ENCODE results near the gene NRXN3. TPM values are rescaled to one million over a fixed set of nuclear protein-coding genes. Genes with fewer than 3 reads are reported as not detected.

The NRXN3 gene
- total and polyA plus RNA-seq, 2 of the 4 experiments (the other 2 are of a cell fraction): 4.8 to 25.1 TPM

DNA sequence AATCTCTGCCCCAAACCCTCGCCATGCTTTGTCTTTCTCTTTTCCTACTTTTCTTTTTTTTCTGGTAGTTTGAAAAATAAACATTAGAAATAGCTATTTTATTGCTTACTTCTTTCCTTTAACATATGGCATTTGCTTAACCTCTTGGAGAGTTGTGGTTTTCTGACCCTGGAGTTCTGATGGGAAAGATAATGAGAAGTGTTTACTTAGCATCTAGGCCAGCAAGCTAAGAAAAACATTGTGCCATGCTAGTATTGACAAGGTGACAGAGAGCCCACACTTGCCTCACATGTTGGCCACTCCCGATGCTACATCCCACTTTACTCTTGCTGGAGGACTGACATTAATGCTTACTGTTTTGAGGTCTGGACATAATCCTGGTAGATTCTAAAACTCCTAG lies 1154.9 kb downstream of the NRXN3 start:
- Histone ChIP-seq H2BK20ac (ENCODE audit: low read depth, low read length) (no peak overlapping the region), H2BK5ac (ENCODE audit: low read depth, low read length, poor library complexity, severe bottlenecking) (no peak overlapping the region), H3K4me3 (ENCODE audit: insufficient read depth, low read depth, low read length) (no peak overlapping the region), H2AK9ac (replicated peaks; ENCODE audit: low read depth, low read length, poor library complexity) (no peak overlapping the region), H3K4ac (ENCODE audit: low read depth, low read length) (no peak overlapping the region), H4K5ac (ENCODE audit: low read depth, low read length) (no peak overlapping the region), H4K91ac (ENCODE audit: insufficient read depth, low read depth, low read length) (no peak overlapping the region), H3K18ac (ENCODE audit: low read depth, low read length) (no peak overlapping the region), H2AK5ac (ENCODE audit: low read depth, low read length) (no peak overlapping the region), H2BK15ac (ENCODE audit: low read depth, low read length) (no peak overlapping the region), H3K36me3 (ENCODE audit: control insufficient read depth, insufficient read depth, low read length) (no peaks in the 10 kb centered on the region), H4K20me1 (ENCODE audit: insufficient read depth, low read length) (no peaks in the 10 kb centered on the region), H3K56ac (ENCODE audit: extremely low read depth, insufficient read depth, low read length) (no peak overlapping the region), H3K27me3 (ENCODE audit: control insufficient read depth, insufficient read depth, low read length) (no peaks in the 10 kb centered on the region), H3K27ac (ENCODE audit: insufficient read depth, low read length) (no peak overlapping the region), H3K9me1 (ENCODE audit: insufficient read depth, low read length) (peaks cover 6% of the 10 kb centered on the region; the same call in 1 of the 2 replicates), H3K9ac (ENCODE audit: low read depth, low read length) (no peak overlapping the region), H3K14ac (replicated peaks; ENCODE audit: low read depth, low read length) (no peak overlapping the region), H2BK120ac (ENCODE audit: low read depth, low read length) (no peak overlapping the region), H2AFZ (replicated peaks; ENCODE audit: low read length, poor library complexity) (no peak overlapping the region), H4K8ac (ENCODE audit: low read depth in 2 of 2, low read length in 2 of 2) (no peak overlapping the region), H3K79me1 (ENCODE audit: low read depth in 1 of 2, low read length in 2 of 2) (no peaks in the 10 kb centered on the region), H3K4me2 (ENCODE audit: low read depth, low read length) (no peak overlapping the region), H3K9me3 (ENCODE audit: control insufficient read depth, insufficient read depth, low read length) (no peaks in the 10 kb centered on the region), H3K23ac (ENCODE audit: low read depth, low read length) (no peak overlapping the region), H3K4me1 (ENCODE audit: control insufficient read depth, insufficient read depth, low read length) (peaks cover 7% of the 10 kb centered on the region)
- TF ChIP-seq CEBPB (IDR thresholded peaks at IDR 0.05; ENCODE audit: low read depth, low read length) (no peak), USF2 (IDR thresholded peaks at IDR 0.05; ENCODE audit: low read depth, low read length) (no peak), SMC3 (IDR thresholded peaks at IDR 0.05; ENCODE audit: low read depth, low read length) (no peak), RAD21 (IDR thresholded peaks at IDR 0.05; ENCODE audit: low read length) (no peak), RCOR1 (IDR thresholded peaks at IDR 0.05; ENCODE audit: insufficient replicate concordance, low read length) (no peak), MAZ (IDR thresholded peaks at IDR 0.05; ENCODE audit: borderline replicate concordance, low read depth, low read length) (no peak), MAFK (IDR thresholded peaks at IDR 0.05; ENCODE audit: low read depth, low read length) (no peak)
- TF ChIP-seq, protein P1, sequence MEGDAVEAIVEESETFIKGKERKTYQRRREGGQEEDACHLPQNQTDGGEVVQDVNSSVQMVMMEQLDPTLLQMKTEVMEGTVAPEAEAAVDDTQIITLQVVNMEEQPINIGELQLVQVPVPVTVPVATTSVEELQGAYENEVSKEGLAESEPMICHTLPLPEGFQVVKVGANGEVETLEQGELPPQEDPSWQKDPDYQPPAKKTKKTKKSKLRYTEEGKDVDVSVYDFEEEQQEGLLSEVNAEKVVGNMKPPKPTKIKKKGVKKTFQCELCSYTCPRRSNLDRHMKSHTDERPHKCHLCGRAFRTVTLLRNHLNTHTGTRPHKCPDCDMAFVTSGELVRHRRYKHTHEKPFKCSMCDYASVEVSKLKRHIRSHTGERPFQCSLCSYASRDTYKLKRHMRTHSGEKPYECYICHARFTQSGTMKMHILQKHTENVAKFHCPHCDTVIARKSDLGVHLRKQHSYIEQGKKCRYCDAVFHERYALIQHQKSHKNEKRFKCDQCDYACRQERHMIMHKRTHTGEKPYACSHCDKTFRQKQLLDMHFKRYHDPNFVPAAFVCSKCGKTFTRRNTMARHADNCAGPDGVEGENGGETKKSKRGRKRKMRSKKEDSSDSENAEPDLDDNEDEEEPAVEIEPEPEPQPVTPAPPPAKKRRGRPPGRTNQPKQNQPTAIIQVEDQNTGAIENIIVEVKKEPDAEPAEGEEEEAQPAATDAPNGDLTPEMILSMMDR (conservative IDR thresholded peaks at IDR 0.05; ENCODE audit: low read depth, low read length): no peak
- WGBS, 2 experiments (ENCODE audit: extremely low coverage in 2 of 2, insufficient read length in 1 of 2): 60% methylated on average over 1 of the region's 2 CpGs; no CpG with 5 or more reads in 1 of the 2 experiments
- dilution Hi-C loops (cut with HindIII; ENCODE audit: low sequenced_read_pairs, unreplicated experiment) (no loop called here), intact Hi-C loops (cut with micrococcal nuclease) (no loop called here), in situ Hi-C loops (cut with MboI; ENCODE audit: low sequenced_read_pairs) (no loop called here)
- peak; percentile 54 for ATAC-seq (ENCODE audit: low read depth)
- peak; percentile 7 for DNase-seq
- ChIA-PET POLR2A (ENCODE audit: unreplicated experiment) (no interaction called here), CTCF (interaction anchor here (0.6 kb wide), 2 partner anchors 55 to 1425 kb away, joined by 3 to 5 read pairs; no protein-coding TSS in a partner anchor)
- BruUV-seq (replicated peaks): no TSS peak

Measured in IMR-90 (cell line).